Adrenal gland (tissue), 5 donors: ENCODE measurements around the gene MOB3B.

Experiments
- POLR2A ChIP-seq, 2 donors: fragments of 450-650 bp; IDR thresholded peaks; one replicate each; pipeline ENCODE4 v1.6.1; 2017; ENCODE audit warnings: antibody characterized with exemption in 2 of 2, mild to moderate bottlenecking in 2 of 2, moderate library complexity in 1 of 2
- TF ChIP-seq, protein P1 (sequence below), 6 experiments: fragments of 450-650 bp in 4 of 6; fragments of 200-600 bp in 2 of 6; sonication (generic) in 1 of 6; IDR thresholded peaks; 1 replicate in 5 of 6; 2 replicates in 1 of 6; pipeline versions ENCODE4 v1.5.1 to v1.8.0; 2016 to 2021; ENCODE audit warnings: antibody characterized with exemption in 6 of 6, mild to moderate bottlenecking in 2 of 6, moderate library complexity in 1 of 6
- donor health status: DM: no; HTN: no; CAD: no.

DNA sequence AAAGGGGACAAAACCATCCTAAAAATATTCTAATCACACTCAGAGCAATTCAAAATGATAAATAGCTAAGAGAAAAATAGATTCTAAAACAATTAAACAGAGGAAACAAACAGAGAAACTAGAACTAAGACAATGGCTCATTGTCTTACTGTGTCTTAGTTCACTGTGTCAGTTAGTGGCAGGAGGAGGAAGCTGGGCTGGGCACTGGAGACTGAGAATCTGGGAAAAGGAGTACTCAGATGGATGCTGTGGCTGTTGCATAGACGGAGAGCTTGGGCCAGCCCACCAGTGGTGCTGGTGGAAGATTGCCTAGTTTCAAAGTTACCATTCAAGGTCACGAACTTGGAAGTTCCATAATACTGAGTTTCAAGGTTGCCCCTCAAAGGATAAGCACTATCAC, 100.2 kb downstream of the MOB3B start:
- no peak for TF ChIP-seq POLR2A (IDR thresholded peaks at IDR 0.05)
- TF ChIP-seq, protein P1, sequence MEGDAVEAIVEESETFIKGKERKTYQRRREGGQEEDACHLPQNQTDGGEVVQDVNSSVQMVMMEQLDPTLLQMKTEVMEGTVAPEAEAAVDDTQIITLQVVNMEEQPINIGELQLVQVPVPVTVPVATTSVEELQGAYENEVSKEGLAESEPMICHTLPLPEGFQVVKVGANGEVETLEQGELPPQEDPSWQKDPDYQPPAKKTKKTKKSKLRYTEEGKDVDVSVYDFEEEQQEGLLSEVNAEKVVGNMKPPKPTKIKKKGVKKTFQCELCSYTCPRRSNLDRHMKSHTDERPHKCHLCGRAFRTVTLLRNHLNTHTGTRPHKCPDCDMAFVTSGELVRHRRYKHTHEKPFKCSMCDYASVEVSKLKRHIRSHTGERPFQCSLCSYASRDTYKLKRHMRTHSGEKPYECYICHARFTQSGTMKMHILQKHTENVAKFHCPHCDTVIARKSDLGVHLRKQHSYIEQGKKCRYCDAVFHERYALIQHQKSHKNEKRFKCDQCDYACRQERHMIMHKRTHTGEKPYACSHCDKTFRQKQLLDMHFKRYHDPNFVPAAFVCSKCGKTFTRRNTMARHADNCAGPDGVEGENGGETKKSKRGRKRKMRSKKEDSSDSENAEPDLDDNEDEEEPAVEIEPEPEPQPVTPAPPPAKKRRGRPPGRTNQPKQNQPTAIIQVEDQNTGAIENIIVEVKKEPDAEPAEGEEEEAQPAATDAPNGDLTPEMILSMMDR (IDR thresholded peaks at IDR 0.05): no peak
